ENCODE results near the gene LYPD5. TPM values are rescaled to one million over a fixed set of nuclear protein-coding genes. Genes with fewer than 3 reads are reported as not detected.
A peak's percentile ranks its signal among the peaks of the same experiment; 100 is the strongest.

The LYPD5 gene
- total and polyA plus RNA-seq, 2 of the 13 experiments (the other 11 are each of a cell fraction or from before 2014, with no cell fraction given), result not detected

DNA sequence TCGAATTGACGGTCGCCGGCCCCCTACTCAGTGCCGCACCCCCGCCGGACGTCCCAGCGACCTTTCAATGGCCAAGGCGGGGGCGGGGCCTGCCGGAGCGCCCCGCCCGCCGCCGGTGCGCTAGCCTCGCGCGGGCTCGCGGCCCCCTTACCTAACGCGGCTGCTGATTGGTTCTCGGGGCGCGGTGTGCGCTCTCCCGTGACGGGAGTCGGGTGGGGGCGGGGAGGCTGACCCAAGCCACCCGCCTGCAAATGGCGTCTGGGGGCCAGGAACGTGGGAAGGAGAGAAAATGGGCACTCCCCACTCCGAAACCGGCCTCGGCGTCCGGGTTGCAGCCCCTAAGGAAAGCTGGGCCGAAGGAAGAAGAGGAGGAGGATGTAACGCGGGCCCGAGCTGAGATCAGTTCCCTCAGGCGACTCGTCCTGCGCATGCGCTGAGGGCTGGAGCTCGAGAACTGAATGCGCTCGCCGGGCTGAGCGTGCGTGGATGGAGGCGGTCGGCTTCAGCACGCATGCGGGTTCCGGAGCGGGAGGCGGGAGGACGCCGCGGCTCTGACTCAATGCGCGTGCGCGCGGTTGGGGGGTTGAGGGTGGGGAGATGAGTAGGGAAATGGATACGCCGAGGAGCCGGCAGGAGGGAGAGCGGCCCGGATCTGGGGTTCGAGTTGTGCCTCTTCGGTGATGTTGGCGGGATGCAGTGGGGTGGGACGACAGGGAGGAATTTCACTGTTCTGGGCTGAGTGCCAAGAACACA is 47.6 kb downstream of the LYPD5 start, which contains the start of gene SMG9 (continued):
- TF ChIP-seq, protein P1, sequence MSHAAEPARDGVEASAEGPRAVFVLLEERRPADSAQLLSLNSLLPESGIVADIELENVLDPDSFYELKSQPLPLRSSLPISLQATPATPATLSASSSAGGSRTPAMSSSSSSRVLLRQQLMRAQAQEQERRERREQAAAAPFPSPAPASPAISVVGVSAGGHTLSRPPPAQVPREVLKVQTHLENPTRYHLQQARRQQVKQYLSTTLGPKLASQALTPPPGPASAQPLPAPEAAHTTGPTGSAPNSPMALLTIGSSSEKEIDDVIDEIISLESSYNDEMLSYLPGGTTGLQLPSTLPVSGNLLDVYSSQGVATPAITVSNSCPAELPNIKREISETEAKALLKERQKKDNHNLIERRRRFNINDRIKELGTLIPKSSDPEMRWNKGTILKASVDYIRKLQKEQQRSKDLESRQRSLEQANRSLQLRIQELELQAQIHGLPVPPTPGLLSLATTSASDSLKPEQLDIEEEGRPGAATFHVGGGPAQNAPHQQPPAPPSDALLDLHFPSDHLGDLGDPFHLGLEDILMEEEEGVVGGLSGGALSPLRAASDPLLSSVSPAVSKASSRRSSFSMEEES (CRISPR knock-in tag; IDR thresholded peaks at IDR 0.05), result peak; percentile 71
- TF ChIP-seq RAD21 (CRISPR knock-in tag; IDR thresholded peaks at IDR 0.05) (no peak), TOPORS (CRISPR knock-in tag; IDR thresholded peaks at IDR 0.05) (no peak; the same call in 1 of the 2 replicates), SP5 (CRISPR knock-in tag; IDR thresholded peaks at IDR 0.05; ENCODE audit: borderline replicate concordance, low read depth) (peak; percentile 36; the same call in 1 of the 2 replicates), KDM5B (CRISPR knock-in tag; IDR thresholded peaks at IDR 0.05; ENCODE audit: borderline replicate concordance) (peak; percentile 59; the same call in 1 of the 2 replicates), ZNF709 (CRISPR knock-in tag; IDR thresholded peaks at IDR 0.05) (peak; percentile 84; the same call in 1 of the 2 replicates), HDAC2 (CRISPR knock-in tag; IDR thresholded peaks at IDR 0.05) (0 out of 2 replicates have a peak, but pooled peaks have one; percentile 14), ZNF713 (CRISPR knock-in tag; IDR thresholded peaks at IDR 0.05) (0 out of 2 replicates have a peak, but pooled peaks have one; percentile 65), TGIF2 (CRISPR knock-in tag; IDR thresholded peaks at IDR 0.05) (peak; percentile 37; the same call in 1 of the 2 replicates), ZNF83 (CRISPR knock-in tag; IDR thresholded peaks at IDR 0.05; ENCODE audit: borderline replicate concordance) (no peak), ZNF792 (CRISPR knock-in tag; IDR thresholded peaks at IDR 0.05) (peak; percentile 66; the same call in 1 of the 2 replicates), FOXM1 (CRISPR knock-in tag; IDR thresholded peaks at IDR 0.05) (no peak), ZNF878 (CRISPR knock-in tag; IDR thresholded peaks at IDR 0.05) (no peak; the same call in 1 of the 2 replicates), ZFP36L1 (CRISPR knock-in tag; IDR thresholded peaks at IDR 0.05) (no peak), ZNF20 (CRISPR knock-in tag; IDR thresholded peaks at IDR 0.05) (0 out of 2 replicates have a peak, but pooled peaks have one; percentile 4), WIZ (CRISPR knock-in tag; IDR thresholded peaks at IDR 0.05) (no peak), TBP (CRISPR knock-in tag; IDR thresholded peaks at IDR 0.05) (no peak), ZNF598 (CRISPR knock-in tag; IDR thresholded peaks at IDR 0.05; ENCODE audit: borderline replicate concordance) (peak; percentile 70; the same call in 1 of the 2 replicates), PCBP2 (optimal IDR thresholded peaks at IDR 0.05; ENCODE audit: low read depth, low read length, poor library complexity, severe bottlenecking) (no peak), HCFC1 (IDR thresholded peaks at IDR 0.05; ENCODE audit: low read depth, low read length) (peak; percentile 31; the same call in 1 of the 2 replicates), SAFB2 (CRISPR knock-in tag; IDR thresholded peaks at IDR 0.05; ENCODE audit: borderline replicate concordance, low read depth) (0 out of 2 replicates have a peak, but pooled peaks have one; percentile 20)
- TF ChIP-seq, protein P2, sequence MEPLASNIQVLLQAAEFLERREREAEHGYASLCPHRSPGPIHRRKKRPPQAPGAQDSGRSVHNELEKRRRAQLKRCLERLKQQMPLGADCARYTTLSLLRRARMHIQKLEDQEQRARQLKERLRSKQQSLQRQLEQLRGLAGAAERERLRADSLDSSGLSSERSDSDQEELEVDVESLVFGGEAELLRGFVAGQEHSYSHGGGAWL (CRISPR knock-in tag; IDR thresholded peaks at IDR 0.05), result 0 out of 2 replicates have a peak, but pooled peaks have one; percentile 60
- TF ChIP-seq, protein P3, sequence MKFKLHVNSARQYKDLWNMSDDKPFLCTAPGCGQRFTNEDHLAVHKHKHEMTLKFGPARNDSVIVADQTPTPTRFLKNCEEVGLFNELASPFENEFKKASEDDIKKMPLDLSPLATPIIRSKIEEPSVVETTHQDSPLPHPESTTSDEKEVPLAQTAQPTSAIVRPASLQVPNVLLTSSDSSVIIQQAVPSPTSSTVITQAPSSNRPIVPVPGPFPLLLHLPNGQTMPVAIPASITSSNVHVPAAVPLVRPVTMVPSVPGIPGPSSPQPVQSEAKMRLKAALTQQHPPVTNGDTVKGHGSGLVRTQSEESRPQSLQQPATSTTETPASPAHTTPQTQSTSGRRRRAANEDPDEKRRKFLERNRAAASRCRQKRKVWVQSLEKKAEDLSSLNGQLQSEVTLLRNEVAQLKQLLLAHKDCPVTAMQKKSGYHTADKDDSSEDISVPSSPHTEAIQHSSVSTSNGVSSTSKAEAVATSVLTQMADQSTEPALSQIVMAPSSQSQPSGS (CRISPR knock-in tag; IDR thresholded peaks at IDR 0.05), result peak; percentile 63; the same call in 1 of the 2 replicates
- TF ChIP-seq, protein P4, sequence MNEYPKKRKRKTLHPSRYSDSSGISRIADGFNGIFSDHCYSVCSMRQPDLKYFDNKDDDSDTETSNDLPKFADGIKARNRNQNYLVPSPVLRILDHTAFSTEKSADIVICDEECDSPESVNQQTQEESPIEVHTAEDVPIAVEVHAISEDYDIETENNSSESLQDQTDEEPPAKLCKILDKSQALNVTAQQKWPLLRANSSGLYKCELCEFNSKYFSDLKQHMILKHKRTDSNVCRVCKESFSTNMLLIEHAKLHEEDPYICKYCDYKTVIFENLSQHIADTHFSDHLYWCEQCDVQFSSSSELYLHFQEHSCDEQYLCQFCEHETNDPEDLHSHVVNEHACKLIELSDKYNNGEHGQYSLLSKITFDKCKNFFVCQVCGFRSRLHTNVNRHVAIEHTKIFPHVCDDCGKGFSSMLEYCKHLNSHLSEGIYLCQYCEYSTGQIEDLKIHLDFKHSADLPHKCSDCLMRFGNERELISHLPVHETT (CRISPR knock-in tag; conservative IDR thresholded peaks at IDR 0.05), result peak; percentile 43; the same call in 1 of the 2 replicates

Measured in HepG2 (cell line).